Activated T-cell treated with anti-CD3 and anti-CD28 coated beads for 1 hour (primary cell): ENCODE data around the gene MAP3K3.
"Not testable (repeated sequence)": the region's sequence is repeated elsewhere in the genome, so short reads cannot be mapped to it uniquely, and the experiment has no call there.

Source experiments
- DNase-seq: peaks from one replicate; pipeline ENCODE4 v3.0.0-alpha.2; 2020; ENCODE audit warnings: low read depth

The MAP3K3 gene

GRCh38 chr17:63706336-63707082 lies 84.3 kb downstream of the MAP3K3 start:
- DNase-seq, result no peak

GRCh38 chr17:63707151-63707550 lies 84.9 kb downstream of the MAP3K3 start:
- DNase-seq, result no peak

DNA sequence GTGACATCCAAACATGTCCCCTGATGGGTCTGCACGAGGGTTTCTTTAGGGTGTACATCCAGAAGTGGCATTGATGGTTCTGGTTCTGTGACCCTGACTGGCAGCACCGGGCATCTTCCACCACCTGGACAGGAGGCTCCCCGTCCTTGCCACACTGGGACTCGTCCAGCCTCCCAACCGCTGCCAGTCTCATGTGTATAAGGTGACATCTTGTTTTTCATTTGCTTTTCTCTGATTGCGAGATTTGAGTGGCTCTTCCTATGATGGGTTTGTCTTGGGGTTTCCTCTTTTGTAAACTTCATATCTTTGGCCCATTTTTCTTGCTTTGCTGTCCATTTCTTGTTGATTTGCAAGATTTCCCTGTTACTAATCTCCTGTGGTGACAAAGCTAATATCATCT lies 86.9 kb downstream of the MAP3K3 start:
- no peak for DNase-seq

DNA sequence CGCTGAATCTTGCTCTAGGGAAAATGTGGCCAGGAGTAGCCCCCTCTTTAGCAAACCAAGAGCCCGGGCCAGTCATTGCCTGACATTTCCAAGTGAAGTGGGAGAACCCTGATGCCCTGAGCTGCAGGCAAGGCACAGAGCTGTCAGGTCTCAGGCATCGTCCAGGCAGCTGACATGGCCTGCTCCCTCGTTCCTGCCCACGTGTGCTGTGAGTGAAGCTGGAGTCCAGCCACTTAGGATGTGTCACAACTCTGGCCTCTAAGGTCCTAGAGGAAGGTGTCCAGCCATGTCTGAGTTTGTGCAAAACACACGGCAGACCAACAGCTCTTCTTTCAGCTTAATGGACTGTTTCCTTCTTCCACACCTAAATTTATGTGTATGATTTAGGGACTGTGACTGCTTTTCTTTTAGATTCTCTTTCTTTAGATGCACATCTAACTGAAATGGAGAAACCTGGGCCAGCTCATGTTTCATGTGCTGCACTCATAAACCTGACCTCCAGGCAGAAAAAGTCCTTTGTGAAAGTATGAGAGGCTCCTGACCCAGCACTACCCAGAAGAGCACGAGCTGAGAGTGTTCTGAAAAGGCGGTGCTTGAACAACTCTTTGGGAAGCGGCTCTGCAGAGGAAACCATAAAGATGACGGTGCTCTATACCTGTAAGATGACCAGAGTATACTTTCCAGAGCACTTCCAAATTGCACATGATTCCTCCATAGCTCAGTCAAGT lies 92.5 kb downstream of the MAP3K3 start:
- DNase-seq, result no peak

DNA sequence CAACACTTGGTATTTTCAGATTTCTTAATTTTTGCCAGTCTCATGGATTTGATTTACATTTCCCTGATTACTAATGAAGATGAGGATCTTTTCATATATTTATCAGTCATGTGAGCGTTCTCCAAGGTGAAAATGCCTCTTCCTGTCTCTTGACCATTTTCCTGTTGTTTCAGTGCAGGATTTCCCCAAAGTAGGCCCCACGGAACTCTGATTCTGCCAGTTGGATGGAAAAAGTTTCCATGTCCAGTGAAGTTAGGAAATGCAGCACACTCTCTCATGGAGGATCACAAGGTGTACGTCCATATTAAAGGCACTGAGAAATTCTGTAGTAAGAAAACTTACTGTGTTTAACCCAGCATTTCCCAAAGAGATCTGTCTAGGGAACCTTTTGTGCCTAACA lies 94.2 kb downstream of the MAP3K3 start:
- DNase-seq, result no peak

DNA sequence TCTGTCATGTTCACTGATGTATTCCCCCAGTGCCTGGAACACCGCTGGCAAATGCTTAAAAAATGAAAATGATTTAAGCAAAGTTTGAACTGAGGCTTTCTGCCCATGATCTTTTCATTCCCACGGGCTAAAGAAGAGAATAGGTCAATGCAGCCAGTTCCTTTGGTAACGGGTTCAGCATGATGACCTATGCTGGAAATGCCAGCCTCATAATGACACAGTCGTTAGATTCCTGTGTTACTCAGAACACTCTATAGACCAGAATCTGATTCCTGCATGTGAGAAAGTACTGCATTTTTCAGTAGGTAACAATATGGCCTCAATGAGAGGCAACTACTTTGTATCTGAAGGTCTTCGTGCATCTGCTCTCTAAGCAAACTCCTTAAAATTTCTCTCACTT lies 96.8 kb downstream of the MAP3K3 start:
- DNase-seq, result no peak

DNA sequence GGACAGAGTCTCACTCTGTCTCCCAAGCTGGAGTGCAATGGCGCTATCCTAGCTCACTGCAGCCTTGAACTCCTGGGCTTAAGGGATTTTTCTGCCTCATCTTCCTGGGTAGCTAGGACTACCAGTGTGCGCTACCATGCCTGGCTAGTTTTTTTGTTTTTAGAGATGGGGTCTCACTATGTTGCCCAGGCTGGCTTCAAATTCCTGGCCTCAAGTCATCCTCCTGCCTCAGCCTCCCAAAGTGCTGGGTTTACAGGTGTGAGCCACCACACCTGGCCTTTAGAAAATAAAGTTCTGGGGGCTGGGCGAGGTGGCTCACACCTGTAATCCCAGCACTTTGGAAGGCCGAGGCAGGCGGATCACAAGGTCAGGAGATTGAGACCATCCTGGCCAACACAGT lies 98.0 kb downstream of the MAP3K3 start:
- DNase-seq, result not testable (repeated sequence)

- no peak for DNase-seq
These were observed 100.2 kb downstream of the MAP3K3 start for GRCh38 chr17:63722403-63722802.

DNA sequence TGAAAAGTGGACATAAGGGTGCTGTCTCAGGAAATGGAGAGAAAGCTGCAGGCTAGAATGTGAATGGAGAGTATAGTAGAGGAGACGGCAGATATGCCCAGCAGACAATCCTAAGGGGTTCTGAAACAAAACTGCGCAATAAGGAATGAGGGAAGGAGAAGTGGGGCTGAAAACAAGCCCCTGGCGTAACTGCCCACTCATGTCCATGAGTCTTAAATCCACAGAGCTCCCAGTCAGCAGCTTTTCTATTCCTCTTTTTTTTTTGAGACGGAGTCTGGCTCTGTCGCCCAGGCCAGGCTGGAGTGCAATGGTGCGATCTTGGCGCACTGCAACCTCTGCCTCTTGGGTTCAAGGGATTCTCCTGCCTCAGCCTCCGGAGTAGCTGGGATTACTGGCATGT lies 113.5 kb downstream of the MAP3K3 start:
- no peak for DNase-seq

DNA sequence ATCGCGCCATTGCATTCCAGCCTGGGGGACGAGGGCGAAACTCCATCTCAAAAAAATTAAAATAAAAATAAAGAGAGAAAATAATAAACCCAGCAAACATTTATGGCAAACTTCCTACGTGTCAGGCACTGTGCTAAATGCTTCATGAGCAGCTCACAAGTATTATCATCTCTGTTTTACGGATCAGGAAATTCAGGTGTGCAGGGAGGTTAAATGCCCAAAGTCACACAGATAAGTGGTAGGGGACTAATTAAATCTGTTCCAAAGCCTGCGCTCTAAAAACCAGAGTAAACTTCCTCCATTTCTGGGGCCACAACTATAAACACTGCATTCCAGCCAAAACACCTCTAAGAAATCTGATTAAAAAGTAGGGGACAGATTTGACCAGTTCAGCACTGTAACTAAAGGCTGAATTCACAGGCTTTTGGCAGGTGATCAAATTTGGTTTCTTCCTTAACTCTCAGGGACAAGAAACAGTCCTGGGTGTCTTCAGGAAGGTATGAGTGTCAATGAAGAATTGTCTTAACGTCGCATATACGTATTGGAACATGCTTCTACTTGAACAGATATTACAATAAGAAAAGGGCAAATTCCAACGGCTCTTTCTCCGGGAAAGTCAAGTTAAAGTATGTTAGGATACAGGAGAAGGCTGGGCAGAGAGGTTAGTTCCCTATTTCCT lies 118.4 kb downstream of the MAP3K3 start:
- no peak for DNase-seq

DNA sequence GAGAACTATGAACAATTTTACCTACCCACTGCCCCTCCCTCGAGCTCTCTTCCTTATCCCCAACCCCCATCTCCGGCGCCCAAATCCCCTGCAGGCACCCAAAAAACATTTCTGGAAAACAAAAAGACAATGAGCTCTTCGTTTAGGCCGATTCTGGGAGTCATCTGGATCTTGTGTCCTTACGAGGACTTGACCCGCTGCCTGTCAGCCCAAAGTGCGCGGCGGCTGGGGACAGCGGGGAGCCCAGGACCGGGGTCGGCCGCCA lies 118.9 kb downstream of the MAP3K3 start:
- no peak for DNase-seq

DNA sequence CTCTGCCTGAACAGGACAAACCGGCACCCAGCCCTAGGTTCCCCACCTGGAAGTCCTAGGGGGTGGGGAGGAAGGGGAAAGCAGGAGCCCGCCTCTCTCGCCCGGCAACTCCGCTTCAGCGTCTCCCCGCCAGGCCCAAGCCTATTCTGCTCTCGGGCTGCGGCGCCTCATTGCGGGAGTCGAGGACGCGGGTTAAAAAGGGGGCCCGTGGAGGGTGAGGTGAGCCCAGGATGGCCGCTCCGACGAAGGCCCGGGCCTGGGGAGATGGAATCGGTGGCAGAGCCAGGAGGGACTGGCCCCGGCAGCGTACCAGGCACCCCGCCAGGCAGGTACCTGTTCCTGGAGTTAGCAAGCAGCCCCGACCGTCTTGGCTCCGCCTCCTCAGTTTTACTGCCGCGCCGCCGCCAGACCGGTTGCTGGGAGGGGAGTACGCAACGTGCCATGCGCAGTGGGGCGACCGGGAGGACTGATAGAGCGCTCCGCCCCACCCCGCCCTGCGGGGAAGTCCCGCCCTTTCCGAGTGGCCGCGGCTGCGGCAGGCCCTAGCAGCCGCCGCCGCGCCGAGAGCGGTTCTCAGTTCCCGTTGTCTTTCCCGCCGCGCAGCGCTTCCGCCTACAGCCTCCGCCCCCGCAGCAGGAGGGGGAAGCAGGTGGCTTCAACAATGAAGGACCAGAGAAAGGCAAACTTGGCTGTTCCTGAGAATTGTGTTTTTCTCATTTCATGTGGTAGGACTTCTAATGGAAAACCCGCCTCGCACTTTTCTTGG lies 119.4 kb downstream of the MAP3K3 start, which contains the start of gene STRADA:
STRADA (minus strand) TSS at position 392 of the 766 bp plus-strand sequence. CDS start 13,430 bp downstream, outside the sequence.
- DNase-seq, result peak; percentile 98
